WTC11 (cell line): Measurements from ENCODE around the gene DHRS7B. TPM values are rescaled to one million over a fixed set of nuclear protein-coding genes. Genes with fewer than 3 reads are reported as not detected.
"Not testable (repeated sequence)": the region's sequence is repeated elsewhere in the genome, so short reads cannot be mapped to it uniquely, and the experiment has no call there.

Experiments
- ATAC-seq: fragments of 200-7000 bp; cut with Tn5 transposase; 2 replicates; pipeline ENCODE4 v1.10.0; 2021; ENCODE audit warnings: mild to moderate bottlenecking, moderate library complexity
- CTCF ChIA-PET: fragments of 300-600 bp; sonication (Branson Sonifier 250); formaldehyde crosslinking; loops from one replicate; lab custom pipeline; 2021; ENCODE audit warnings: antibody characterized with exemption; lab: Charles Lee
- POLR2A ChIA-PET: fragments of 350-600 bp; sonication (Branson Sonifier 250); formaldehyde crosslinking; loops from one replicate; lab custom pipeline; 2021; ENCODE audit warnings: antibody characterized with exemption; lab: Charles Lee
- DNase-seq: peaks from one replicate; pipeline ENCODE4 v3.0.0; 2021; ENCODE audit warnings: low spot score
- H3K27ac Mint-ChIP-seq: 2 replicates; pipeline ENCODE4 v1.8.0; 2021; ENCODE audit warnings: mixed read lengths
- H3K27me3 Mint-ChIP-seq: 2 replicates; pipeline ENCODE4 v1.8.0; 2021; ENCODE audit warnings: low read depth, mild to moderate bottlenecking, moderate library complexity, mixed read lengths
- H3K36me3 Mint-ChIP-seq: 2 replicates; pipeline ENCODE4 v1.8.0; 2021; ENCODE audit warnings: mixed read lengths
- H3K4me1 Mint-ChIP-seq: 2 replicates; pipeline ENCODE4 v1.8.0; 2022; ENCODE audit warnings: mixed read lengths
- H3K4me3 Mint-ChIP-seq: 2 replicates; pipeline ENCODE4 v1.8.0; 2021; ENCODE audit warnings: mild to moderate bottlenecking, moderate library complexity, mixed read lengths
- H3K9me3 Mint-ChIP-seq: 2 replicates; pipeline ENCODE4 v1.8.0; 2021; ENCODE audit warnings: mixed read lengths
- CDX4 ChIP-seq: fragments of 250-450 bp; sonication (Bioruptor Pico); IDR thresholded peaks from 2 replicates; pipeline ENCODE4 v1.9.0; 2021; ENCODE audit warnings: moderate library complexity, mild to moderate bottlenecking, inconsistent platforms, borderline replicate concordance
- FOXP1 ChIP-seq: sonication (generic); formaldehyde crosslinking; IDR thresholded peaks from 2 replicates; pipeline ENCODE4 v1.8.0; 2022; ENCODE audit warnings: missing genetic modification reagents, mild to moderate bottlenecking, moderate library complexity, borderline replicate concordance
- NFATC4 ChIP-seq: fragments of 250-450 bp; sonication (Bioruptor Pico); IDR thresholded peaks from 2 replicates; pipeline ENCODE4 v1.9.0; 2021; ENCODE audit warnings: mild to moderate bottlenecking
- NFE2L1 ChIP-seq: sonication (generic); formaldehyde crosslinking; IDR thresholded peaks from 2 replicates; pipeline ENCODE4 v1.8.1; 2023; ENCODE audit warnings: missing genetic modification reagents
- NR1H2 ChIP-seq: sonication (generic); formaldehyde crosslinking; IDR thresholded peaks from 2 replicates; pipeline ENCODE4 v1.9.0; 2021; ENCODE audit warnings: mild to moderate bottlenecking, moderate library complexity, missing genetic modification reagents
- NR3C1 ChIP-seq: sonication (generic); formaldehyde crosslinking; conservative IDR thresholded peaks from 2 replicates; pipeline ENCODE4 v1.8.1; 2023; ENCODE audit warnings: low read depth, mild to moderate bottlenecking, missing genetic modification reagents
- SMAD4 ChIP-seq: sonication (generic); formaldehyde crosslinking; IDR thresholded peaks from 2 replicates; pipeline ENCODE4 v1.8.0; 2022; ENCODE audit warnings: mild to moderate bottlenecking, missing genetic modification reagents
- SOX15 ChIP-seq: fragments of 250-450 bp; sonication (Bioruptor Pico); IDR thresholded peaks from 2 replicates; pipeline ENCODE4 v1.9.0; 2021; ENCODE audit warnings: mild to moderate bottlenecking
- SP1 ChIP-seq: sonication (generic); formaldehyde crosslinking; conservative IDR thresholded peaks from 2 replicates; pipeline ENCODE4 v1.8.1; 2022; ENCODE audit warnings: missing genetic modification reagents
- ZBTB21 ChIP-seq: sonication (generic); formaldehyde crosslinking; IDR thresholded peaks from 2 replicates; pipeline ENCODE4 v1.8.1; 2023; ENCODE audit warnings: mild to moderate bottlenecking, missing genetic modification reagents, borderline replicate concordance
- ZNF138 ChIP-seq: sonication (generic); formaldehyde crosslinking; conservative IDR thresholded peaks from 2 replicates; pipeline ENCODE4 v1.8.1; 2022; ENCODE audit warnings: mild to moderate bottlenecking, moderate library complexity, missing genetic modification reagents
- ZNF423 ChIP-seq: fragments of 250-450 bp; sonication (Bioruptor Pico); IDR thresholded peaks from 2 replicates; pipeline ENCODE4 v2.1.2; 2022; ENCODE audit warnings: mild to moderate bottlenecking, moderate library complexity
- ZNF512 ChIP-seq: sonication (generic); formaldehyde crosslinking; IDR thresholded peaks from 2 replicates; pipeline ENCODE4 v1.8.1; 2022; ENCODE audit warnings: missing genetic modification reagents, borderline replicate concordance
- ZNF671 ChIP-seq: fragments of 250-450 bp; sonication (Bioruptor Pico); IDR thresholded peaks from 2 replicates; pipeline ENCODE4 v1.8.0; 2021; ENCODE audit warnings: mild to moderate bottlenecking
- total RNA-seq: library from RNA; stranded (reverse); gene quantifications from 3 replicates; pipeline ENCODE4 v1.2.3, GENCODE V29; 2021
- TF ChIP-seq, protein P1 (sequence below): sonication (generic); formaldehyde crosslinking; conservative IDR thresholded peaks from 2 replicates; pipeline ENCODE4 v1.8.1; 2023; ENCODE audit warnings: mild to moderate bottlenecking, low read depth, missing genetic modification reagents, moderate library complexity
- TF ChIP-seq, protein P2 (sequence below): sonication (generic); formaldehyde crosslinking; IDR thresholded peaks from 2 replicates; pipeline ENCODE4 v1.8.1; 2022; ENCODE audit warnings: low read depth, mild to moderate bottlenecking, moderate library complexity, missing genetic modification reagents, borderline replicate concordance
- TF ChIP-seq, protein P3 (sequence below): sonication (generic); formaldehyde crosslinking; IDR thresholded peaks from 2 replicates; pipeline ENCODE4 v1.8.0; 2022; ENCODE audit warnings: mild to moderate bottlenecking, missing genetic modification reagents

The DHRS7B gene
- total RNA-seq, 1 experiment from 2014 or later, result 15.6 TPM

DNA sequence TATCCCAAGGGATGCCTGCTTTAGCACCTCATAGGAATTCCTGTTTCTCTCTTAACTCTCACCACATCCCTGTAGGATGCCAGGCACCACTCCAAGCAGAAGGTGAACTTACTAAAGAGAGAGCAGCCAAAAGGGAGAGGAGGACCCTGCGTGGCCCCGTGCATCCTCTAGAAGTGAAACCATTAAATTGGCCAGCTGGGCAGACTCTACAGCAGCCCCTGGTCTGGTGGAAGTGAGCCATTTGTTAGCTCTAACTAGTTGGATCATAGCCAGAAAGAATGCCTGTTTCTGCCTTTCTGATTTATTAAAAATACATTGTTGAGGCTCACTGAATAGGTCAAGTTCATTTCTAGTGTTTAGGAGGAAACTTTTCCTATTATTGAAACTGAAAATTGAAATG, 64.9 kb downstream of the DHRS7B start:
- peaks cover 10% of the 10 kb centered on the region for H3K36me3 Mint-ChIP-seq
- H3K27ac Mint-ChIP-seq, result no peak overlapping the region
- no peak for DNase-seq
- H3K27me3 Mint-ChIP-seq, result no peaks in the 10 kb centered on the region
- CTCF ChIA-PET, result no interaction called here
- POLR2A ChIA-PET, result no interaction called here
- H3K9me3 Mint-ChIP-seq, result no peaks in the 10 kb centered on the region
- no peak for TF ChIP-seq ZNF512 (CRISPR knock-in tag)
- no peak for TF ChIP-seq ZNF138 (CRISPR knock-in tag)
- no peak for TF ChIP-seq SP1 (CRISPR knock-in tag)
- TF ChIP-seq CDX4 (CRISPR knock-in tag), result no peak
- TF ChIP-seq, protein P1, sequence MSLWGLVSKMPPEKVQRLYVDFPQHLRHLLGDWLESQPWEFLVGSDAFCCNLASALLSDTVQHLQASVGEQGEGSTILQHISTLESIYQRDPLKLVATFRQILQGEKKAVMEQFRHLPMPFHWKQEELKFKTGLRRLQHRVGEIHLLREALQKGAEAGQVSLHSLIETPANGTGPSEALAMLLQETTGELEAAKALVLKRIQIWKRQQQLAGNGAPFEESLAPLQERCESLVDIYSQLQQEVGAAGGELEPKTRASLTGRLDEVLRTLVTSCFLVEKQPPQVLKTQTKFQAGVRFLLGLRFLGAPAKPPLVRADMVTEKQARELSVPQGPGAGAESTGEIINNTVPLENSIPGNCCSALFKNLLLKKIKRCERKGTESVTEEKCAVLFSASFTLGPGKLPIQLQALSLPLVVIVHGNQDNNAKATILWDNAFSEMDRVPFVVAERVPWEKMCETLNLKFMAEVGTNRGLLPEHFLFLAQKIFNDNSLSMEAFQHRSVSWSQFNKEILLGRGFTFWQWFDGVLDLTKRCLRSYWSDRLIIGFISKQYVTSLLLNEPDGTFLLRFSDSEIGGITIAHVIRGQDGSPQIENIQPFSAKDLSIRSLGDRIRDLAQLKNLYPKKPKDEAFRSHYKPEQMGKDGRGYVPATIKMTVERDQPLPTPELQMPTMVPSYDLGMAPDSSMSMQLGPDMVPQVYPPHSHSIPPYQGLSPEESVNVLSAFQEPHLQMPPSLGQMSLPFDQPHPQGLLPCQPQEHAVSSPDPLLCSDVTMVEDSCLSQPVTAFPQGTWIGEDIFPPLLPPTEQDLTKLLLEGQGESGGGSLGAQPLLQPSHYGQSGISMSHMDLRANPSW (CRISPR knock-in tag), result no peak
- no peak for TF ChIP-seq ZNF671 (CRISPR knock-in tag)
- TF ChIP-seq, protein P2, sequence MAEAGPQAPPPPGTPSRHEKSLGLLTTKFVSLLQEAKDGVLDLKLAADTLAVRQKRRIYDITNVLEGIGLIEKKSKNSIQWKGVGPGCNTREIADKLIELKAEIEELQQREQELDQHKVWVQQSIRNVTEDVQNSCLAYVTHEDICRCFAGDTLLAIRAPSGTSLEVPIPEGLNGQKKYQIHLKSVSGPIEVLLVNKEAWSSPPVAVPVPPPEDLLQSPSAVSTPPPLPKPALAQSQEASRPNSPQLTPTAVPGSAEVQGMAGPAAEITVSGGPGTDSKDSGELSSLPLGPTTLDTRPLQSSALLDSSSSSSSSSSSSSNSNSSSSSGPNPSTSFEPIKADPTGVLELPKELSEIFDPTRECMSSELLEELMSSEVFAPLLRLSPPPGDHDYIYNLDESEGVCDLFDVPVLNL (CRISPR knock-in tag), result no peak
- no peak for TF ChIP-seq ZBTB21
- TF ChIP-seq SOX15, result no peak
- TF ChIP-seq NR1H2, result no peak
- TF ChIP-seq, all 79 proteins: peak for 0
- ATAC-seq, result no peak
- peaks cover 22% of the 10 kb centered on the region for H3K4me1 Mint-ChIP-seq
- H3K4me3 Mint-ChIP-seq, result no peak overlapping the region

GRCh38 chr17:21192414-21192813, 65.7 kb downstream of the DHRS7B start:
- ATAC-seq, POLR2A ChIA-PET, DNase-seq, H3K4me3 Mint-ChIP-seq, H3K9me3 Mint-ChIP-seq, H3K27me3 Mint-ChIP-seq: not testable (repeated sequence)
- Mint-ChIP-seq H3K27ac (peak overlapping the region; percentile 37; the same call in 1 of the 2 replicates), H3K36me3 (peaks cover 16% of the 10 kb centered on the region), H3K4me1 (peaks cover 24% of the 10 kb centered on the region)
- CTCF ChIA-PET, result interaction anchor here (0.8 to 0.9 kb wide), 2 partner anchors 73 to 93 kb away, joined by 3 read pairs; no protein-coding TSS in a partner anchor

DNA sequence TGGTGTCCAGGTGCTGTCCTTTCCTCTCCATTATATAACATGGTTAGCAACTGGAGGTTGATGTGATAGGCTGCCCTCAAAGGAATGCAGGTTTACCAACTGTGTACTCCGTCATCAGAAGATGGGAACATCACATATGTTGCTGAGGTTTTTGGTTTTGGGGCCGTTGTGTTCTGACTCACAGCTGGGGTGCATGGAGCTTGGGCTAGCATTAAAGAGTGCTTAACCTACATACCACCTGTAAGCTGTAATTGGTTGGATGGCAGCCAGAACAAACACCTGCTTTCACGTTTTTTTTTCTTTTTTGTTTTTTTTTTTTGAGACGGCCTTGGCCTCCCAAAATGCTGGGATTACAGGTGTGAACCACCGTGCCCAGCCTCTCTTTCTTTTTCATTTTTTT, 66.3 kb downstream of the DHRS7B start:
- Mint-ChIP-seq H3K27ac (no peak overlapping the region), H3K9me3 (no peaks in the 10 kb centered on the region), H3K4me3 (no peak overlapping the region), H3K27me3 (no peaks in the 10 kb centered on the region), H3K36me3 (peaks cover 22% of the 10 kb centered on the region), H3K4me1 (peaks cover 24% of the 10 kb centered on the region)
- TF ChIP-seq CDX4 (CRISPR knock-in tag), result no peak
- no peak for TF ChIP-seq NFATC4 (CRISPR knock-in tag)
- TF ChIP-seq ZBTB21, result no peak
- no peak for TF ChIP-seq ZNF423 (CRISPR knock-in tag)
- TF ChIP-seq SMAD4 (CRISPR knock-in tag), result no peak
- no peak for TF ChIP-seq FOXP1 (CRISPR knock-in tag)
- TF ChIP-seq, protein P3, sequence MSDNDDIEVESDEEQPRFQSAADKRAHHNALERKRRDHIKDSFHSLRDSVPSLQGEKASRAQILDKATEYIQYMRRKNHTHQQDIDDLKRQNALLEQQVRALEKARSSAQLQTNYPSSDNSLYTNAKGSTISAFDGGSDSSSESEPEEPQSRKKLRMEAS (CRISPR knock-in tag), result no peak
- TF ChIP-seq ZNF512 (CRISPR knock-in tag), result no peak
- TF ChIP-seq NFE2L1 (CRISPR knock-in tag), result no peak
- TF ChIP-seq NR3C1 (CRISPR knock-in tag), result no peak
- no peak for DNase-seq
- CTCF ChIA-PET, result interaction anchor here (0.9 kb wide), 1 partner anchor 74 kb away, joined by 3 read pairs; no protein-coding TSS in a partner anchor
- POLR2A ChIA-PET, result no interaction called here
- ATAC-seq, result peak; percentile 16; the same call in 1 of the 2 replicates
